GM18861 (cell line): ENCODE measurements around the gene SMG7.

Experiments
- ATAC-seq: cut with Tn5 transposase; IDR thresholded peaks from one replicate; pipeline ENCODE4 v1.9.1; 2021; ENCODE audit not compliant: unreplicated experiment

Gene SMG7

DNA sequence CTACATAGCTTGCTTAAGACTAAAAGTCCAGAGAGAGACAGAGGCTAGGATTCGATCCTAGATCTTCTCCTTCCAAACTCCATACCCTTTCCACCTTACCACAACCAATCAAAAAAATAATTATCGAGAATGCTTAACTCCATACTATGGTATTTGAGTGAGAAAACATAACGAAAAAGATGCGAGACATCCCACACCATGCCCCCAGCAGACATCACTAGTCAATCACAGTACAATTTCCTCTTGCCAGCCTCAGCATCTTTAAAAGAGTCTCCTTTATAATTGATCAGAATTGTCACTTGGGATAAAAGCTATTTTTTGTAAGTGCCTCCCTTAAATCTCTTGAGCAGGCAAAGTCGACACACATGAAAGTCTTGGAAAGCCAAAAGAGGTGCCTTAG is 117.1 kb downstream of the SMG7 start:
- ATAC-seq: no peak

DNA sequence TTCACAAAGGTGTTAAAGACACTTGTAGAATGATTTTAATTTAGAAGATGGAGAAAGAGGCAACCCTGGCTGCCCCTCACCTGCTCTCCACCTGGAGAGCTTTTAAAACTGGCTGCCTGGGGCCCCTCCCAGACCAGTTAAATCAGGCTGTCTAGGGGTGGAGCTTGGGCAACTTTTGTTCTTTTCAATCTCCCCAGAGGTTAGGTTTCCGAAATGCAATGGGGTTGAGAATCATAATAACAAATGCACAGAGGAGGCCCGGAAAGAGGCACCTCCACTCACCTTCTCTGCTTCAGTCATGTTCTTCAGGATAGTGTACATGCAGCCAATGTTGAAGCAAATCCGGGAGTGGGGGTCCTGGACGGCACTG is 117.6 kb downstream of the SMG7 start:
- no peak for ATAC-seq

DNA sequence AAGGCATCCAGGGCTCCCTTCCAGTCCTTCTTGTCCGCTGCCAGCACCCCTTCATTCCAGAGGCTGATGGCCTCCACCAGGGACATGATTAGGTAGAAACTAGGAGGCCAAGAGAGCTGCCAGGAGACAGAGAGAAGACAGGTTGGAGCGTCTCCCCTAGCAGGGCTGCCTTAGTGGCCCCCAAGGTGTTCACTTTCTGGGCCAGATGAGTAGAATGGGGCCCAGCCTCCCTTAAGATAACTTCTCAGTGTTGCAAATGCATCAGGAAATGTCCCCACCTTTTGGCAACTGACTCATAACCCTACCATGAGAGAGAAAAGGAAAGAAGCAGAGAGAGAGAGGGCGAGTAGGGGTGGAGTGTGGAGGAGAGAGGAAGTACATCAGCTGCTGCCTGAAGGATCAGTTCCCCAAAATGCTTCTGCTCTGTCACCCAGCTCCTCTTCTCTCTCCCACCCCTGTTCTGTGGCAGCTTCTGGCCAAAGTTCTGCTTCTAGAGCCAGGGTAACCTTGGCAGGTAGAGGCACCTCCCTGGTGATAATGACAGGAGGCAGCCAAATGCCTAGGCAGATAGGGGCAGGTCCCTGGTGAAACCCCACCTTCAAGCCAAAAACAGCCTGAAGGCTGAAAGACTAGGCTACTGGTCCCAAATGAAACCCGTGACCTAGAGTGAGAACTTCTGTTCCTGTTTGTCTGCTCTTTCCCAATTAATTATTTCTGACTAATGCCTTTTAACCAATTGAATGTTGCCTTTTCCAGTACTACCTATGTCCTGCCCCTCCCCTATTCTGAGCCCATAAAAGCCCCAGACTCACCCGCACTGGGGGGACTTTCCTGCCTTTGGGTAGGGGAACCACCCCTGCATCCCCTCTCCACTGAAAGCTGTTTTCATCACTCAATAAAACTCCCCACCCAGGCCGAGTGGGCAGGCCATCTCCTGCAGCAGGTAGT is 118.2 kb downstream of the SMG7 start, which contains the start of gene NCF2:
NCF2 (minus strand) TSS at position 216 of the 948 bp plus-strand sequence; CDS start at position 86, 130 bp downstream.
- ATAC-seq: peak; percentile 66

DNA sequence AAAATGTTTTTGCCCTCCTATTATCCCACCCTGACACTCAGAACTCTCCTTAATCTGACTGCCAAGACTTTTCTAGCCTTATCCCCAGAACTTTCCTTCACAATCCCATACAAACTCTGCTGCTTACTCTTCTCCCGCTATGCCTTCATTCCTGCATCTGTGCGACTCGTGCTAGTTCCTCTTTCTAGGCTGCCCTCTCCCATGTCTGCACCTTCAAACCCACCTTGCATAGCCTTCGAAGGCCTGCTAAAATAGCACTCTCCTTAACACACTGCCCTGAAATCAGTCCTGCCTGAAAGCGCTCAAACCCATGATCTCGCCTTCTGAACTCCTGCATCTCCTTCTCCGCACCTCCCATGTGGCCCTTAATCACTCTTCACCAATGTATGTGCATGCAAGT is 120.4 kb downstream of the SMG7 start:
- no peak for ATAC-seq

DNA sequence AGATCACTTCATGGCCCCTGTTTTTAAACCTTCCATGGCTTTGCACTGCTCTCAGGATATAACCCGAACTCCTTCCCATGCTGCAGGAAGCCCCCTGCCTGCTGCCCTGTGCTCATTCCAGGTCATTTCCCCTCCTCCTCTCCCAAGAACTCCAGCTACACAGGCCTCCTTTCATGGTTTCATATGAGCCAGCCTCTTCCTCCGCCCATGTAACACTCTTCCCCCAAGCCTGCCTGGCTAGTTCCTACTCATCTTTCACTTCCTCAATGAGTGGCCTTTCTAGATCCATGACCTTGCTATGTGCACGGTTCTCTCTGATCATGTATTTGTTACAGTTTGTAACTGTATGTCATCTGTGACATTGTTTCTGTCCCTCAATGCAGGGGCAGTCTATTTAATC is 121.1 kb downstream of the SMG7 start:
- ATAC-seq: peak; percentile 49

DNA sequence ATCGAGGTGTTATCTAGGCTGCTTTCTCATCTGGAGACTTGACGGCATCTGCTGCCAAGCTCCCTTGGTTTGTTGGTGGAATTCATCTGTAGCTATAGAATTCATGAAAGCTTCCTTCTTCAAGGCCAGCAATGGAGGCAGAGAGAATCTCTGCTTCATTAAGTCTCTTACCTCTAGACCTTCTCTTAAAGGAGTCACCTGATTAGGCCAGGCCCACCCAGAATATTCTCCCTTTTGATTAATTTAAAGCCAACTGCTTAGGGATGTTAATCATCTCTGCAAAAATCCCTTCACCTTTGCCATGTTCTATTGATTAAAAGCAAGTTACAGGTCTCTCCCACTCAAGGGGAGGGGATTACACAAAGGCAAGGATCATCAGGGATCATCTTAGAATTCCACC is 123.2 kb downstream of the SMG7 start:
- no peak for ATAC-seq

DNA sequence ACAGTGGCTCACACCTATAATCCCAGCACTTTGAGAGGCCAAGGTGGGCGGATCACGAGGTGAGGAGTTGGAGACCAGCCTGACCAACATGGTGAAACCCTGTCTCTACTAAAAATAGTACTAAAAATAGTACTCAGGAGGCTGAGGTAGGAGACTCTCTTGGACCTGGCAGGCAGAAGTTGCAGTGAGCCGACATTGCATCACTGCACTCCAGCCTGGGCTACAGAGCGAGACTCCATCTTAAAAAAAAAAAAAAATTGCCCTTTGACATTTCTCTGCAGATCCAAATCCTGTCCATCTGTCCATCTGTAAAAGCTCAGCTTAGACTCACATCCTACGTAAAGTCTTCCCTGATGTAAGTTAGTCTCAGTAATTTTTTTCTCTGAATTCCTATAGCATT is 124.2 kb downstream of the SMG7 start:
- no peak for ATAC-seq

DNA sequence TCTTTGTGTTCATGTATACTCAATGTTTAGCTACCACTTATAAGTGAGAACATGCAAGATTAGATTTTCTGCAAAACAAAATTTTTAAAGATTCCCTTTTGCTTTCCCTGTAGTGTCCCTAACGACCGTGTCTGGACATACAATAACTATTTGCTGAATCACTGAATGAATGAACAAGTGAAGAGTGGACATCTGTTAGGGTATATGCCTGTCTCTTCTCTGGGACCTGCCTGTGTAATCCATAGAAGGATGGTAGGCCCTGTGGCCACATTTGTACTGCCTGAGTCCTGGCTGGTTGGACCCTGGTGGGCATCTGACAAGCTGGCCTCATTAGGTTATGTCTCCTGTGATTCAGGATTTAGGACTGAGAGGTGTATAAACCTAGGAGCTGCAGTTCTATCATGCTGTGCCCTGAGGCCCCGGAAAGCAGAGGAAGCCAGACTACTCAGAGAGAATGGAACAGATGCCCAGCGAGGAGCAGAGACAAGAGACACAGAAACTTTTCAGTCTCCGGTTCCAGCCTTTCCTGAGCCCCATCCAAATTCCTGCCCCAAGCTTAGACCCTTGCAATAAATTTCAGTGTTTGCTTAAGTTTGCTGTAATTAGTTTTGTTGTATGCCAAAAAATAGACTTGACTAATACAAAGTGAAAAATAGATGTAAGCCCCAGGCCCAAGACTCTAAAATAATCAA is 125.5 kb downstream of the SMG7 start:
- ATAC-seq: no peak

DNA sequence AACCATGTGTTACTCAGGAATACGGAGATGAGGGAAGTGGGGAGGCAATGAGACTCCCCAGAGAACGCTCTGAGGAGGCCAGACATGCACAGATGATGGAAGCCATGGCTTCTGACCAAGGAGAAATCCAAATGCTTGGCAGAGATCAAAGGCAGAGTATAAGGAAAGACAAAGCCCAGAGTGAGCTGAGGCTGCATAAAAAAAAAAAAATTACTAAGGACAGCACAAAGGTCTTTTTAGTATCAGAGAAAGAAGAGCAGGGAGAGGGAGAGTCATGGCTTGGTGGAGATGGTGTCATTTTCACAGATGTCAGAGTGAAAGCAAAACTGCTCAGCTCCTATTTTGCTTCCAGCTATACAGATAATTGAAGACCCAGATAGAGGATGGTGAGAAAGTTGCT is 126.1 kb downstream of the SMG7 start:
- ATAC-seq: peak; percentile 45

DNA sequence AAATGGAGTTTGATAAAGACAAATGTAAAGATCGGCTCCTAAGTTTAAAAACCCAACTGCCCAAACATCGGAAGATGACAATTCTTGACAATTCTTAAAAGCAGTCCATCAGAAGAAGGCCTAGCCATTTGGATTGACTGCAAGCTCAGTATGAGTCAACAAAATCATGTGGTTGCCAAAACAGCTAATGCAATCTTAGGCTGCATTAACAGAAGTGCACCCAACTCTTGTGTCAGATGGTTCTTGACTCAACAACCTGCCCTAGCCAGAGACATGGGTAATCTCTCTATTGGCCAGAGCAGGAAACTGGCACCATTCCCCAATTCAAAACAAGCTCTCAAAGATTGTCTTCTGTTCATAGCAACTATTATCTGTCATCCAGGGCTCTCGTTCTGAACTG is 127.8 kb downstream of the SMG7 start:
- ATAC-seq: no peak

DNA sequence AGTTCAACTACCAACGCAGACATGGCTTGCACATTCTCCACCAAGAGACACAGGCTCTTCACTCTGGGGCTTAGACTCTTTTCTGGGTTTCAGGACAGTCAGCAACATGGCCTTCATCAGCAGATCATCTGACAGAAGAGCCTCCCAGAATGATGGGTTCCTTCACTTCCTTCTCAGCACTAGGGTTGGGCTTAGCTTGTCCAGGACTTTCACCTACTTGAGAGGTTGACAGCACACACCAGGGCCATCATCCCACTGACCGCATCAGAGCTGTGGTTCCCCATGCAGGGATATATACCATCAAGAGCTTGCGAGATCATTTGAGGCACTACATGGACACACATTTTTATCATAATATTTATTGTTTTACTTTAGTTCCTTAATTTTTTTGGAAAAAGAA is 128.3 kb downstream of the SMG7 start:
- ATAC-seq: no peak

DNA sequence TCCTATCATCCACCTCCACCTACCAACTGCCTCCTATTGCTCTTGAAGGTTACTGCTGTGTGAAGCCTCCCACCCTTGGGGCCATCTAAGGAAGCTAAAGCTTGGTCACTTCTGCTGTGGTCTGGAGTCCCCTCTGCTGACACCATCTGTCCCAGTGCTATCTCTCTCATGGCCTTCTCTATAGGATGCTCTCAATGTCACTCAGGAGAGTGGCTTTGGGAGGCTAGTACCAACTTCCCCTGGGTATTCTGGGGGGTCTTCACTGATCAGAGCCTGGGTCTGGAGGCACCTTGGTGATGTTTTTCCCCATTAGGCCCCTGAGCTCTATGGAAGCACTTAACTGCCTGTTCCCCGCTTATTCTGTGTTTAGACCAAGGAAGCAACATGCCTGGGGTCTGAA is 130.2 kb downstream of the SMG7 start:
- no peak for ATAC-seq
